ENCODE results near the gene FAM118A.
"Not testable (repeated sequence)": the region's sequence is repeated elsewhere in the genome, so short reads cannot be mapped to it uniquely, and the experiment has no call there.

The FAM118A gene

GRCh38 chr22:45309422-45310227 lies at the start of gene FAM118A:
Gene FAM118A (plus strand): TSS chr22:45309934. CDS start chr22:45322380, 12,446 bp downstream.
- DNase-seq (ENCODE audit: low read depth in 1 of 2, low spot score in 1 of 2), result peak; percentile 98 to 99

- DNase-seq (ENCODE audit: low read depth in 1 of 2, low spot score in 1 of 2), result not testable (repeated sequence)
These were observed 49.4 kb upstream of the FAM118A start for GRCh38 chr22:45260395-45260759.

GRCh38 chr22:45261407-45262088 lies 48.2 kb upstream of the FAM118A start:
- DNase-seq (ENCODE audit: low read depth in 1 of 2, low spot score in 1 of 2), result no peak

GRCh38 chr22:45262195-45262930 lies 47.4 kb upstream of the FAM118A start:
- DNase-seq (ENCODE audit: low read depth in 1 of 2, low spot score in 1 of 2), result no peak

- DNase-seq (ENCODE audit: low read depth in 1 of 2, low spot score in 1 of 2), result no peak
These were observed 46.7 kb upstream of the FAM118A start for GRCh38 chr22:45262931-45263462.

GRCh38 chr22:45263463-45264269 lies 46.1 kb upstream of the FAM118A start:
- DNase-seq (ENCODE audit: low read depth in 1 of 2, low spot score in 1 of 2), result no peak

- no peak for DNase-seq (ENCODE audit: low read depth in 1 of 2, low spot score in 1 of 2)
These were observed 44.2 kb upstream of the FAM118A start for GRCh38 chr22:45265535-45265934.

- DNase-seq (ENCODE audit: low read depth in 1 of 2, low spot score in 1 of 2), result no peak
These were observed 41.4 kb upstream of the FAM118A start for GRCh38 chr22:45268167-45268957.

GRCh38 chr22:45268958-45269844 lies 40.5 kb upstream of the FAM118A start:
- DNase-seq (ENCODE audit: low read depth in 1 of 2, low spot score in 1 of 2), result peak; percentile 83 to 91

- DNase-seq (ENCODE audit: low read depth in 1 of 2, low spot score in 1 of 2), result no peak
These were observed 39.4 kb upstream of the FAM118A start for GRCh38 chr22:45270095-45271020.

GRCh38 chr22:45271667-45272201 lies 38.0 kb upstream of the FAM118A start:
- no peak for DNase-seq (ENCODE audit: low read depth in 1 of 2, low spot score in 1 of 2)

GRCh38 chr22:45272498-45272897 lies 37.2 kb upstream of the FAM118A start:
- DNase-seq (ENCODE audit: low read depth in 1 of 2, low spot score in 1 of 2), result no peak

GRCh38 chr22:45273452-45274075 lies 36.2 kb upstream of the FAM118A start:
- DNase-seq (ENCODE audit: low read depth in 1 of 2, low spot score in 1 of 2), result no peak

GRCh38 chr22:45276507-45277105 lies 33.1 kb upstream of the FAM118A start:
- no peak for DNase-seq (ENCODE audit: low read depth in 1 of 2, low spot score in 1 of 2)

GRCh38 chr22:45277720-45278119 lies 32.0 kb upstream of the FAM118A start:
- not testable (repeated sequence) for DNase-seq (ENCODE audit: low read depth in 1 of 2, low spot score in 1 of 2)

- no peak for DNase-seq (ENCODE audit: low read depth in 1 of 2, low spot score in 1 of 2)
These were observed 31.6 kb upstream of the FAM118A start for GRCh38 chr22:45278125-45278524.

- DNase-seq (ENCODE audit: low read depth in 1 of 2, low spot score in 1 of 2), result no peak
These were observed 29.1 kb upstream of the FAM118A start for GRCh38 chr22:45280587-45280980.
